Measurements from ENCODE around the gene MPP1.

MPP1 gene

DNA sequence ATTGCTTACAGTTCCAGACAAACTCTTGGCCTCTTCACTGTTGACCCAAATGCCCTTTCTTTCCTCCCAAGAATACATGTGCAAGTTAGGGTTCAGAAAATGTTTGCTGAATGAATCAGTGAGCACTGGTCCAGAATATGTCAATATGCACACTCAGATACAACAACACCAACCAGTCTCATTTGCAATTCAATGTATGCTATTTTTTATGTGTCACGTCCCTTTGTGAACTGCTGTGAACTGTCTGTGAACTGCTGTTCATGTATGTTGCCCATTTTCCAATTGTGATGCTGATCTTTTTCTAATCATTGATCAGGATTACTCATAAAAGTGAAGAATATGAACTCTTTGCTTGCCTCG lies 72.2 kb downstream of the MPP1 start:
- Histone ChIP-seq H3K9me3 (no peaks in the 10 kb centered on the region), H3K36me3 (no peaks in the 10 kb centered on the region), H3K4me1 (no peaks in the 10 kb centered on the region), H3K4me3 (ENCODE audit: low read depth, low read length) (no peak overlapping the region), H3K27me3 (no peaks in the 10 kb centered on the region)
- DNase-seq = no peak
- TF ChIP-seq, protein P1, sequence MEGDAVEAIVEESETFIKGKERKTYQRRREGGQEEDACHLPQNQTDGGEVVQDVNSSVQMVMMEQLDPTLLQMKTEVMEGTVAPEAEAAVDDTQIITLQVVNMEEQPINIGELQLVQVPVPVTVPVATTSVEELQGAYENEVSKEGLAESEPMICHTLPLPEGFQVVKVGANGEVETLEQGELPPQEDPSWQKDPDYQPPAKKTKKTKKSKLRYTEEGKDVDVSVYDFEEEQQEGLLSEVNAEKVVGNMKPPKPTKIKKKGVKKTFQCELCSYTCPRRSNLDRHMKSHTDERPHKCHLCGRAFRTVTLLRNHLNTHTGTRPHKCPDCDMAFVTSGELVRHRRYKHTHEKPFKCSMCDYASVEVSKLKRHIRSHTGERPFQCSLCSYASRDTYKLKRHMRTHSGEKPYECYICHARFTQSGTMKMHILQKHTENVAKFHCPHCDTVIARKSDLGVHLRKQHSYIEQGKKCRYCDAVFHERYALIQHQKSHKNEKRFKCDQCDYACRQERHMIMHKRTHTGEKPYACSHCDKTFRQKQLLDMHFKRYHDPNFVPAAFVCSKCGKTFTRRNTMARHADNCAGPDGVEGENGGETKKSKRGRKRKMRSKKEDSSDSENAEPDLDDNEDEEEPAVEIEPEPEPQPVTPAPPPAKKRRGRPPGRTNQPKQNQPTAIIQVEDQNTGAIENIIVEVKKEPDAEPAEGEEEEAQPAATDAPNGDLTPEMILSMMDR (IDR thresholded peaks at IDR 0.05; ENCODE audit: low read depth, low read length) = no peak

- Histone ChIP-seq H3K27me3 (no peaks in the 10 kb centered on the region), H3K4me1 (no peaks in the 10 kb centered on the region), H3K4me3 (ENCODE audit: low read depth, low read length) (no peak overlapping the region), H3K9me3 (no peaks in the 10 kb centered on the region), H3K36me3 (no peaks in the 10 kb centered on the region)
- no peak for DNase-seq
- TF ChIP-seq, protein P1 (IDR thresholded peaks at IDR 0.05; ENCODE audit: low read depth, low read length) = no peak
Observed at GRCh38 chrX:154732421-154733065, 72.7 kb downstream of the MPP1 start.

DNA sequence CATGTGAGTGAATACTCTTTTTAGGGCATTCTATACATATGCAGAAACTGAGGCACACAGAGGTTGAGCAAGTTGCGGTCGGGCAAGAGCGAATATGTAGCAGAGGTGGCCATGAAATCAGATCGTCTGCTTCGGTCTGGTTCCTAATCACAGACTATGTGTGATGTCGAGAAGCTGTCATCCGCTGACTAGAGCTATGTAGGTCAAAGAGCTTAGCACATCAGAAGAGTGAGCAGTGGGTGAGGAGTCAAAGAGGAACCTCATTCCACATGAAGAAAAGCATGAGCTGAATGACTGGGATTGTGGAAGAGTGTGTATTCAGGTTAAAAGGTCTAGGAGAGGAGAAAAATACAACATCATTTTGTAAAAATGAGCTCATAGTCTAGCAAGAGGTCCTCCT lies 73.4 kb downstream of the MPP1 start:
- Histone ChIP-seq H3K4me3 (ENCODE audit: low read depth, low read length) (no peak overlapping the region), H3K27me3 (no peaks in the 10 kb centered on the region), H3K4me1 (no peaks in the 10 kb centered on the region), H3K9me3 (no peaks in the 10 kb centered on the region), H3K36me3 (no peaks in the 10 kb centered on the region)
- TF ChIP-seq, protein P1 (IDR thresholded peaks at IDR 0.05; ENCODE audit: low read depth, low read length) = no peak
- no peak for DNase-seq

DNA sequence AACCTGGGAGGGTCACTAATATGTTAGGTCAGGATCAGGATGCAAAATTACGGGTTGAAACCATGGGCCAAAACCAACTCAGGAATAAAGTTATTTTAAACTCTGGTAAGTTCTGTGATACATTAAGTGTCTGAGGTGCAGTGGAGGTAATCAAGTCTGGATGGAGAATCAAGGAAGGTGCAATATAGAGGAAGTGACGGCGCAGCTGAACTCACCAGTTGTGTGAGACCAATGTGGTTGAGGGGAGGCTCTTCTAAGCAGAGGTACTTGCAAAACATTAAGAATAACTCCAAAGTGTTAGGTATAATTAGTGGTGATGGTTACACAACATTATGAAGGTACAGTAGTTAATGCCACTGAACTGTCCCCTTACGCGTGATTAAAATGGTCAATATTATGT lies 74.1 kb downstream of the MPP1 start:
- DNase-seq = no peak
- TF ChIP-seq, protein P1 (IDR thresholded peaks at IDR 0.05; ENCODE audit: low read depth, low read length) = no peak
- no peaks in the 10 kb centered on the region for H3K27me3 ChIP-seq
- H3K4me1 ChIP-seq = no peaks in the 10 kb centered on the region
- H3K4me3 ChIP-seq (ENCODE audit: low read depth, low read length) = no peak overlapping the region
- H3K9me3 ChIP-seq = no peaks in the 10 kb centered on the region
- H3K36me3 ChIP-seq = no peaks in the 10 kb centered on the region

DNA sequence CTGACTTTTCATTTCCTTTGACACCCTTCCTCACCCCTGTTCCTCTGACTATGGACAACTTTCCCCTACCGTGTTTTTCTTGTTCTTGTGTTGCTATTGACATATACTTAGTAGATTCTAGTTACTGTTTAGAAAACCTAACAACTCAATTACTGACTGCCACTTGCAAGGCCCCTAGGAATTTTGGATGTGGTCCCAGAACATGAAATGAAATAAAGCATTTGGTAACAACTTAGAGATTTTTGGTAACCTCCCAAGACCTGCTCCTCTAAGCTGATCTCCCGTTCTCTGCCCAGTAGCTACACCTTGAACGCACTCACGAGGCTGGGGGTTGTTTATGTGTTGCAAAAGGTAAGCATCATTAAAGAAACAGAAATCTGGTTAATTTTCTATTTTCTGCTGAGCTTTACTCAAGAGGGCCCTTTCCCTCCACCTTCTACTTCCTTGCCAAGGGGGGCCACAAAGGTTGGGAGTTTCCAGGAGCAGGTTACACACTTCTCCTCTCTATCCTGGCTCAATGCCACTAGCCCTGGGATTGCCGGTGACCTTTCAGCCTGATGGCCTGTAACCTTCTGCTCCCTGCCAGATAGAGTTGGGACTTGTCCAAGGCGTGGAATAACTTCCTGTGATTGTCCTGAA lies 74.9 kb downstream of the MPP1 start:
- TF ChIP-seq, protein P1 (IDR thresholded peaks at IDR 0.05; ENCODE audit: low read depth, low read length) = no peak
- no peak for DNase-seq
- H3K27me3 ChIP-seq = no peaks in the 10 kb centered on the region
- no peaks in the 10 kb centered on the region for H3K9me3 ChIP-seq
- no peak overlapping the region for H3K4me3 ChIP-seq (ENCODE audit: low read depth, low read length)
- H3K4me1 ChIP-seq = no peaks in the 10 kb centered on the region
- no peaks in the 10 kb centered on the region for H3K36me3 ChIP-seq

GRCh38 chrX:154729439-154729838 lies 75.8 kb downstream of the MPP1 start:
- DNase-seq = no peak
- Histone ChIP-seq H3K36me3 (no peaks in the 10 kb centered on the region), H3K9me3 (no peaks in the 10 kb centered on the region), H3K4me3 (ENCODE audit: low read depth, low read length) (no peak overlapping the region), H3K27me3 (no peaks in the 10 kb centered on the region), H3K4me1 (no peaks in the 10 kb centered on the region)
- TF ChIP-seq, protein P1 (IDR thresholded peaks at IDR 0.05; ENCODE audit: low read depth, low read length) = no peak

Data from BE2C (cell line).